HL-60/S4 treated with phorbol 12-myristate 13-acetate at 8.2 ng/mL for 4 days and 3 days (cell line): ENCODE data around the gene DCBLD1.

Experiments used
- in situ Hi-C: fragments of 300-500 bp; cut with MboI; formaldehyde crosslinking; loops from 2 replicates; pipeline ENCODE4 v1.15.0; 2022; ENCODE audit warnings: low sequenced_read_pairs

Gene DCBLD1

DNA sequence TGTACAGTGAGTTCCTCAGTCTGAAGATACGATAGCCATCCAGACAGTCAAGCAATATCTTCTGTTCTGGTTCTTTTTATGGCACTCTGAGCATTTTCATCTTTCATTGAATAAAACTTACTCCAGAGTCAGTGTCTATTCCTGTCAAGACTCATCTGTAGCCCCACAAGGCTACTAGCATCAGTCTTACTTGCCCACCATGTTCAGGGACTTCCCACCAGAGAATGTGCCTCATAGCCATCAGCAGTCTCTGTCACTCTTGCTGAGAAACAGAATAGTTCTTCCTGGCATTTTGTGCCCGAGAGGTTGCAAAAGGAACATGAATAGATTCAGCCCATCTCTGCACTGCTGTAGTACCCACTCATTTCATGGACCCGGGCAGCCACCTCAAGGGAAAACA is 12.7 kb upstream of the DCBLD1 start:
- in situ Hi-C loops, result no loop called here

DNA sequence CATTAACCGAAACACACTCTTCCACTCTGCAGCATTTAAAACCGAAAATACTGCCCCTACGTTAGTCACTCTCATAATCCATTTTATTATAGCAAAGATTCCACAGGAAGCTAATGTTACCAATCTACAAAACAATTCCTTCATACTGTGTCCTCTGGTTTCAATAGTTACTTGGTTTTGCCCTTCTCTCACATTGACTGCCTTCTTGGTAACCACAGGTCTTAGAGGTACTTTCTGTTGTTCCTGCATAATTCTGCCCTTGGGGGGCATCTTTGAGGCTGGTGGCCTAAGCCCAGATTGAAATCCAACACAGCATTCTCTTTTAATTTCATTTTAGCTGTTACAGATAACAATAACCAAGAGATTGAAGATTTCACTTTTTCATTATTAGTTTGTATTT is 9.8 kb upstream of the DCBLD1 start:
- in situ Hi-C loops, result no loop called here

DNA sequence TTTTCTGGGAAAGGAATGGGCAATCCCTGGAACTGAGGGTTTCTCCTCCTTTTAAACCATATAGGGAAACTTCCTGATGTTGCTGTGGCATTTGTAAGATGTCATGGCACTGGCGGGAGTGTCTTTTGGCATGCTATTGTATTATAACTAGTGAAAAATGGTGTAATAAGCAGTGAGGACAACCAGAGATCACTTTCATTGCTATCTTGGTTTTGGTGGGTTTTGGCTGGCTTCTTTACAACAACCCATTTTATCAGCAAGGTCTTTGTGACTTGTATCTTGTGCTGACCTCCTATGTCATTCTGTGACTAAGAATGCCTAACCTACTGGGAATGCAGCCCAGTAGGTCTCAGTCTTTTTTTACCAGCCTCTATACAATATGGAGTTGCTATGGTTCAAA is 9.1 kb upstream of the DCBLD1 start:
- in situ Hi-C loops, result no loop called here

DNA sequence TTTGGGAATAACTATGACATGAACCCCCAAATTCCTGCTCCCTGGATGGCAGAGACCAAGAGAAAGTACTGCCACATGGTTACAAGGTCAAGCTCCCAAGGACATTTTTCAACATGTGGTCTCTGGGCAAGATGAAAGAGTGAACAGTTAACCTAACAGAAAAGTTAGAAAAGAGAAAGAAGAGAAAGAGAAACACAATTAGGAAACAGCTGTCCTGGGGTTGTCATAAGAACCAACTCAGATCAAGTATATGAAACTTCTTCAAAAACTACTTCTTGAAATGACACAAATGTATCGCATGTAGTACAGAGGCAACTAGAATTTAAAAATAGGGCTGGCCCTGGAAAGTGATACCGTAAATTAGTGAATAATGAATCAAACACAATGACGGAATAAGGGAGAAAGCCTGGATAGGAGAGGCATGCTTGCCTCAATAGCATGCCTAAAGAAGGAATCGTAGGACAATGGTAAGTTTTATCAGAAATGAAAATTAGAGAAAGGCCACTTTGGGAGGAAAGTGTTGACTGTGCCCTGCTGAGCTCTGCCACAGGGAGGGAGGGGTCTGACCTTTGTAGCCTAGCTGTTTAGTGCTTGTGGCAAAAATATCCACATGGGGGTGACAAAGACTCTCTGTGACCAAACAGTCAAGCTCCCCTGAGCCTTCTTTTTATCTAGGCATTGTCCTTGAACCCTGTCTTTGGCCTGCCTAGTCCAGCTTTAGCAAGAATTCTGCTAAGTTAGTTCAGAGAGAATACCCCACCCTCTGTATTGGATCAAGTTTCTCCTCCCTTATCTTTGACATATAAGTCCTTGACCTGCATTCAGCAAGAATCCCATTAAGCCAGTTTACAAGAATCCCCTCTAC is 4.3 kb upstream of the DCBLD1 start:
- in situ Hi-C loops, result no loop called here

DNA sequence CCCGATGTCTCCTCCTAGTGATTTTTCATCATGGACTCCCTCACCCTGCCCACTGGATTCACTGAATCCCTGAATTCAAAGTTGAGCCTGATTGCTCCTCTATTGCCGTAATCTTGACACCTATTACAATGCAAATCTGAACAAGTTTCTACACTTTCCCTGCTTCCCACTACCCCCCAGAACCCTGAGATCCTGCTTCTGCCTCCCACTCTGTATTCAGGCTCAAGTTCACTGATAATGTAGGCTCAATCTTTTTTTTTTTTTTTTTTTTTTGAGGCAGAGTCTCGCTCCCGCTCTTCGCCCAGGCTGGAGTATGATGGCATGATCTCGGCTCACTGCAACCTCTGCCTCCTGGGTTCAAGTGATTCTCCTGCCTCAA is 3.6 kb upstream of the DCBLD1 start:
- in situ Hi-C loops, result no loop called here

DNA sequence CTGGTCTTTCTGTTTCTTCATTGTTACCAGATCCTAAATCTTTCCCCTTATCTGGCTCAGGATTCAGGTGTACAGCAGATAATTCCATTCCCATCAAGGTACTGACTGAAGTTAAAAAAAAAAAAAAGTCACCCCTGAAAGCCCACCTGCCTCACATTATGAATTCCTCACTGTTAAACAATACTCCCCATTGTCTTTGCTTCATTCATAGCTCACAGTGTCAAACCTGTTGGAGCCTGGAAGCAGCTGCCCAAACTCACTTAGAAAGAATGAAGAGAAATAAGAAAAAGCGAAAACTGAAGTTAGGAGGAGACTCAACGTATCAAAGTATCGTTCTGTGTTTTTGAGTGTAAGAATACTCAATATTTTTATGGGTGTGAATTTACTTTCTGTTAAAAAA is 1.8 kb upstream of the DCBLD1 start:
- in situ Hi-C loops, result no loop called here

DNA sequence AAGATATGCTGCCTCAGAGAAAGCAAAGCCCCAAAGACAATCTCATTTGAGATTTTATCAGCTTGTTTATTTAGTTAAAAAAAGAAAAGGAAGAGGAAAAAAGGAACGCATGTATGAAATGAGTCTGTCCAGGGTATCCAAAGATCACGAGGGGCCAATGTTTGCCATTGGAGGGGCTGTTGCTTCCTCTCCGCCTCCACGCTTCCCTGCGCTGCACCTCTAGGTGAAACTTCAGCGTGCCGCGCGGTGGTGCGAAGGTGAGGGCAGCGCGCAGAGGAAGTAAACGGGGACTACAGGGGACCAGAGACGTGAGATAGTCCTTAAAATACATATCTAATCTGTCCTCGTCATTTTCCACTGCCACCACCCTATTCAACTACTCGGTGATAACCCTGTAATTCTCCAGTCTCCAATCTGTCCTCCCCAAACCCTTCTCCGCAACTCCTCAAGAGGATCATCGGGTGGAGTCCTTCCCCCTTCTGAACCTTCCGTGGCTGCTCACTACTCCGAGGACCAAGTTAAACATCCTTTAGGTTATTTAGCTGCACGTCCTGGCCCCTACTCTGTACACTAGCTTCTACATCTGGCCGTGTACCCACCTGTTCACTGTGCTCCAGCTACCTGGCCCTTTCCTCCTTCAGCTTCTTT is 1.1 kb upstream of the DCBLD1 start:
- in situ Hi-C loops, result no loop called here

DNA sequence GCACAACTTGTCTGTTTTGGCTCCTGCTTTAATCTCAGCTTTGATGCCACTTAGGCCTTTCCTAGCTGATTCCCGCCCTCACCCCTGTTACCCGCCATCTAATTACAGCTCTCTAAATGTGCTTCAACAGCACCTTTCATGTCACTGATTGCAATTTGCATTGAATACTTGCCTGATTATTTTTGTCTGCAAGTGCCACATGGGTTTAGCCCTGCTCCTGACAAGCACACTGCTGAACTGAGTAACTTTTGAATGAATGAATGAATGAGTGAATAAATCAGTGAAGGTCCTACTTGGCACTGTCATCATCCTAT is 591 bp upstream of the DCBLD1 start:
- in situ Hi-C loops, result no loop called here

DNA sequence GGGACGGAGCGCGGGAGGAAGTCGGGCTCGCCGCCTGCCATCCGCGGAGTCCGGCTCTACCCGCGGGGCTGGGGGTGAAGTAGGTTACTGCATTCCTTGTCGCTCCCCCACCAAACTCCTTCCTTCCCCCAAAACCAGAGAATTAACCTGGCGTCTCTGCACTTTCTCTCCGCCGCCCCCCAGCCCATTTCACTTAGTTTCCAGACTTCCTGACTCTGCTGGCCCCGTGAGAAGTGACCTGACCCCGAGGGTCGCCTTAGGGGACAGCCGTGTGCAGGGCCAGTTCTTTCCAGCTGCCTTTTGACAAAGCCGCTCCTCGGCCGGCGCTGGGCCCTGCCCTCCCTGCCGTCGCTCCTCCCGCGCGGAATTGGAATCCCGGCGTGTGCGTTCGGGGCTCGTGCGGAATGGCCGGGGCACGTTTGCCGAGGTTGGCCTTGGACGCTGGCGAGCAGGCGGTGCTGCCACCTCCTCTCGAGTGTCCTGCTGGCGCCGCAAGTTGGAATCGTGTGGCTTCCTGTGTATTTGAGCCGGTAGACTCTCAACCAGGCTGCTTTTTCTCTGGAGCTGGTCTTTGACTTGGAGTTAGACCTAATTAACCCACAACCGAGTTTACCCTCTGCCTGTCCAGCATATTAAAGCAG is 650 bp downstream of the DCBLD1 start:
- in situ Hi-C loops, result no loop called here

DNA sequence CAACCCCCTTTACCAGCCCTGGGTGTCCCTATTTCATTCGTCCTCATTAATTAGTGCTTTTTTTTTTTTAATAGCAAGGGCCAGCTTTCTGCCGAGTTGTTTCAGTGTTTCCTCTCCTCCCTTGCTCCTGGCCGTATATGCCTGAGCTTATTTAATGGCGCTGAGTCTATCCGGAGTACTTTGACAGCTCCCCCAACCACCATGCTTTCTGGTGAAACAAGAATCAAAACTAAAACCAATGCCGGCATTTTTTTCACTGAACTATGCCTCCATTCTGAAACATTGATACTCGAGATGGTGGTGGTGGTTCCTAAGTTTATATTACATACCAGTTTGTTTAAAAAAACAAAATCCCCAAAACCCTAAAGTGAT is 1.2 kb downstream of the DCBLD1 start:
- in situ Hi-C loops, result no loop called here

DNA sequence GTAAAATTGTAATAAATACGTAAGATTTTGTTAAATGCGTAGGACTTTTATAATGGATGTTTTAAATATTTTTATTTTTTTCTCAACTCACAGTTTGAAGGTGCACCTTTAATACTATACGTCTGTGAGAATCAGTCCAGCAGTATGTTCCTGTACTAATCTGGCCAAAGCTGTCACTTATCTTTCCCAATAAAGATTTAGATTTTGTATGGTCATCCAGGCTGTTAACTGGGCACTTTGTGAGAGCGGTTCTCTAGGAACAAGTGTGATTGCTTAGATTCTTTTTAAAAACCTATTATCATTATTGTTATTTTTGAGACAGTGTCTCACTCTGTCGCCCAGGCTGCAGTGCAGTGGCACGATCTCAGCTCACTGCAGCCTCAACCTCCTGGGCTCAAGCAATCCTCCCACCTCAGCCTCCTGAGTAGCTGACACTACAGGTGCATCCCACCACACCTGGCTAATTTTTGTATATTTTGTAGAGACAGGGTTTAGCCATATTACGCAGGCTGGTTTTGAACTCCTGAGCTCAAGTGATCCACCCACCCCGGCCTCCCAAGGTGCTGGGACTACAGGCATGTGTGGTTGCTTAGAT is 1.7 kb downstream of the DCBLD1 start:
- in situ Hi-C loops, result no loop called here

DNA sequence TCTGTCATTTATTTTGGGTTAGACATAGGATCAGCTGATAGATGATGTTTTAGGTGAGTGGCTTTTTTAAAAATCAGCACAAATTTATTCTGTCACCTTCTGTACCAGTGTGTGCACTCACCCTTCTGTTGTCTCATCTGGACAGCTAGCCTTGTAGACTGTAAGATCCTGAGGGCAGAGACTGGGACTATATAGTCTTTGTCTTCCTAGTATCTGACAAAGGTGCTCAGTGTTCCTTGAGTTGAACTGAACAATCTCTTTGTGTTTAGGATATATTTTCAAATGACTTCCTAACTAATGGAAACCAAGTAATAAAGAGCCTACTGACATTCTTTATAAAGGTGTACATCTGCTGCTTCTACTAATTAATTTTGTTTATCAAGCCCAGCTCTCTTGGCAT is 3.0 kb downstream of the DCBLD1 start:
- in situ Hi-C loops, result no loop called here

DNA sequence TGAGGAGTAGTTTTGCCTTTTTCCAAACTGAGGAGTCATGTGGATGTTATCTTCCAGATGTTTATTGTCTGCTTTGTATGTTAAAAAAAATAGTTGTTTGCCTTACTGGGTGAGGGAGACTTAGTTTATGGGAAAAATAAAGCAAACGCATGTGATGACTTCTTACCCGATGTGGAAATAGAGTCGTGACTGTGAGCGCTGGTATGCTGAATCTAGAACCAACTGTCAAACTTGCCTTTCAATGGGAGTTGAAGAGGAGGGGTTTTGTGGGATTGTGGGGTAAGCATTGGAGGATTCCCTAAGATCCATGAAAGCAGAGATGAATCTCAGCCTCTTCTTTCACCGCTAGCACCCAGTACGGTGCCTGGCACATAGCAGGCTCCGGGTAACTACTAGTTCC is 5.3 kb downstream of the DCBLD1 start:
- in situ Hi-C loops, result no loop called here

DNA sequence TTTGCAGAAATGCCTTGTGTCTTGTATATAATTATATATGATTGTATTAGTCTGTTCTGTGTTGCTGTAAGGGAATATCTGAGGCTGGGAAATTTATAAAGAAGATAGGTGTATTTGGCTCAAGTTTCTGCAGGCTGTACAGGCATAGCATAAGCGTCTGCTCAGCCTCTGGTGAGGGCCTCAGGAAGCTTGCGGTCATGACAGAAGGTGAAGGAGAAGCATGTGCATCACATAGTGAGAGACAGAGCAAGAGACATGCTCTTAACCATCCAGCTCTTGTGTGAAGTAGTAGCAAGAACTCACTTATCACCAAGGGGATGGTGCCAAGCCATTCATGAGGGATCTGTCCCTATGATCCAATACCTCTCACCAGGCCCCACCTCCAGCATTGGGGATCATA is 6.5 kb downstream of the DCBLD1 start:
- in situ Hi-C loops, result no loop called here

DNA sequence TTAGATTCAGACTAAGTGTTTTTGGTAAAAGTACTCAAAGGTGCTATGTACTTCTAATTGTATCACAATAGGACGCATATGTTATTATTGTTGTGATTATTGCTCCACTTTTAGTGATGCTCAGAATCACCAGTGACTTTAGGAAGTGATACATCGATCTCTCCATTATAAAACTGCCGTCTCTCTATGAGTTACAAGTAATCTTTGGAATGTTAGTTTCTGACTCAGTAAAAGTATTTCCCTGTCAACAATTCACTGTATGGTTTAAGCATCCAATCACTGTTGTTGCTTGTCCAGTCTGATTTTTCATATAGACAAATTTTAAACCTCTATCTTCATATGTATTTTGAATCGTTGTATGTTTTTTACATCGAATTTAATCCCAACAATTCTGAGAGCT is 9.4 kb downstream of the DCBLD1 start:
- in situ Hi-C loops, result no loop called here

DNA sequence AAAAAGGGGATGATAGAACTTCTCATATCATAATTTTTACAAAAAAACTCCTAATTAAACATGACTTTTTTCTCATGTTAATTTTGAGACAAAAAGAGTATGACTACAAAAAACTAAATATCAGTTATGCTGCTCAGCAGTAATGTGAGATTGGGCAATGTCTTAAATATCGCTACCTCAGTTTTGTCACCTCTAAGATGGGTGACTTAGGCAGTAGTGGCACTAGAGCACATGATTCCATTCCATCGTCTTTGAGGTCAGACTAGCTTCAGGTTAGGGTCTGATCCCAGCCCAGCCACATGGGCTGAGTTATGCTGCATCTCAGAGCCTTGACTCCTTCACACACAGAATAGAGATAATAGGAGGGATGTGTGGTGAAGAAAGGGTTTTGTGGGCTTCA is 11.0 kb downstream of the DCBLD1 start:
- in situ Hi-C loops, result no loop called here

DNA sequence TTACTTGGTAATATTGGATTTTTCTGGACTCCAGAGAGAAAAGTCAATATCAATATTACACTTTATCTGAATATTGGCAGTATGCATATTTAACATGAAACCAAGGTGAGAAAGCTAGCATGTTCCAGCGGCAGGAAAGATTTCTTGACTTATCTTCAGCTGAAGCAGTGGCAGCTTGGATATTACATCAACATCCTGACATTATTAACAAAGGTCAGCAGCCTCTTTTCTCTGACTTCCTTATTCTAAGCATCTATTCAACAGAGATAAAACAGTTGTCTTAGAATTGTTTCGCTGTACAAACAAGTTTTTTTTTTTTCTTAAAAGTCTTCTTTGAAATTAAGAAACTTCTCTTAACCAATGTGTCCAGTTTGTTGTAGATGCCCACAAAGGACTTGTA is 11.8 kb downstream of the DCBLD1 start:
- in situ Hi-C loops, result no loop called here

DNA sequence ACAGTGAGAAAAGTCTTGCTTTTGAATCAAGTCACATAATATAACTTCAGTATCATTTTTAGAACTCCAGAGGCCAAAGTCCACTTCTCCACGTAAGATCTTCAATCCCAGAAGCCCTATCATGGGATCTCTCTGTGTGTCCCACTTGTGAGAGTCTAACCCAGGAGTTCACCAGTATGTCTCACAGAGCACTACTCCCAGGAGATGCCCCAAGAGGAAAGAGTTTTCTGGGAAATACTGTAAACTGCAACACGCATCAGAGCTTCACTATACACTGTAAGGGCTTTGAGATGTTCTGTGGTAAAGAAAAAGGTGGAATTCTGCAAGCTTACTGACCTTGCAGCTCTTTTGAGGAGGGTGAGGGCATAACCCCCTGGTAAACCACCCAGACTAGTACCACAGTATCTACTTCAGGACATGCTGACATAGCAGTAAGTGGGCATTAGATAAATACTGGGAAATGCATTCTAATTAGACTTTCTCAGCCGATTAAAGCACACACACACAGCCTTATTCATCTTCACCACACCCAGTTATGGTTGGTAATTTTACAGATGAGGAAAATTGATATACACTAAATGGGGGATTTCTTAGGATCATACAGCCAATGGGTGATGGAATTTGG is 12.3 kb downstream of the DCBLD1 start:
- in situ Hi-C loops, result no loop called here

DNA sequence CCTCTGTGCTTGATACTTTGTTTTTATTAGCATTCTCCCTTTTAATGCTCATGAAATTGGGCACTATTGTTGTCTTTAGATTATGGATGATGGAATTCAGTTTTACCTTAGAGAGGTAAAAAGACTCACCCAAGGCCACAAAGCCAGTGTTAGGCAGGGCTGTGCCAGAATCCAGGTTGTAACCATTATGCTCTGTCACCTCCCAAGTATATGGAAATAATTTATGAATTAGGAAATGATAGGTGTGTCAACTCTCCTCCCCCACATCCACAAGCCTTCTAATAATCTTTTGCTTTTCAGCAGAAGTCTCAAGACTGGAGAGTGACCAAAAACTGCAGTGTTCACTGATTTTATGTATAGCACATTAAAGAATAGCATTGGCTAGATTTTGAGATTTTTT is 13.0 kb downstream of the DCBLD1 start:
- in situ Hi-C loops, result no loop called here

DNA sequence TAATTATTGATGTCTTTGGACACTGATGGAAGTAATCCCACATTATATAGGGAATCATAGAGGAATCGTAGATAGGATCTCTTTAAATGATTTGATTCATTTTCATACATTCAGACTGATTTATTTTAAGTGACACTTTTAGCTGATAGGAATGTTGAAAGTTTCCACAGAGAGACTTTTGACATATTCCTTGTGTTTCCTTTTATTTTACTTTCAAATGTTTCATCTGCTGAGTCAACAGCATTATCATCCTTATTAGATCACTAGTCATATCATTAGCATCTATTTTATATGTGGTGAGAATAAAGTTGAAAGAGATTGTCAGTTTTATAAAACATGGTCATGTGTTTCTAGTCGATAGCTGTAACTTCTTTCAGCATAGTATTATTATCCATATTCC is 13.4 kb downstream of the DCBLD1 start:
- in situ Hi-C loops, result no loop called here

DNA sequence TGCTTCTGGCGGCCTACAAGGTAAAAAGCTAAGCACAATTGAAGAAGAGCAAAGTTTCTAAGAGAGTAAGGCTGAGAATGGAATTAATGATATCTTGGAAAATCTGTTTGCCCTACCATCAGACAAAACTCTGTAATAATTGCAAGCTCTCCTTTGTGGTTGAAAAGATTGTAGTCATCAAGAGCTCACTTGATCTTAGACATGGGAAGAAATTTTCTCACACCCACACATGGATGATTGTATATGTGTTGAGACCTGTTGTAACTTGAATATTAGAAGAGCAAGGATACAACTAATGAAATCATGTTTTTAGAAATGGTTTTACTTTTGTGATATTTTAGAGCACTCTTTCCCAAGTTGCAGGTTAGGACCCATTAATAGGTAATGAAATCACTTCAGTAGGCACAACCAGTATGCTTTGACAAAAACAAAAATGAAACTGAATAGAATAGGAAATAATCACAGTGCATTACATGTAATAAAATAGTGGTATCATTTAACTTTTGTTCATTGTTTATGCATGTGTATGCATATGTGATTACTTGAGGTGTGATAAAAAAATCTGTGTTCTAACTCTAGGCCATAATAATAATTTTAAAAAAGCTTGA is 14.0 kb downstream of the DCBLD1 start:
- in situ Hi-C loops, result no loop called here
